ENCODE measurements around the gene NBL1.
A peak's percentile ranks its signal among the peaks of the same experiment; 100 is the strongest.

Gene NBL1

GRCh38 chr1:19676438-19676922, 32.4 kb downstream of the NBL1 start:
- DNase-seq, result no peak

GRCh38 chr1:19678493-19678892, 34.4 kb downstream of the NBL1 start:
- DNase-seq, result peak; percentile 92

DNA sequence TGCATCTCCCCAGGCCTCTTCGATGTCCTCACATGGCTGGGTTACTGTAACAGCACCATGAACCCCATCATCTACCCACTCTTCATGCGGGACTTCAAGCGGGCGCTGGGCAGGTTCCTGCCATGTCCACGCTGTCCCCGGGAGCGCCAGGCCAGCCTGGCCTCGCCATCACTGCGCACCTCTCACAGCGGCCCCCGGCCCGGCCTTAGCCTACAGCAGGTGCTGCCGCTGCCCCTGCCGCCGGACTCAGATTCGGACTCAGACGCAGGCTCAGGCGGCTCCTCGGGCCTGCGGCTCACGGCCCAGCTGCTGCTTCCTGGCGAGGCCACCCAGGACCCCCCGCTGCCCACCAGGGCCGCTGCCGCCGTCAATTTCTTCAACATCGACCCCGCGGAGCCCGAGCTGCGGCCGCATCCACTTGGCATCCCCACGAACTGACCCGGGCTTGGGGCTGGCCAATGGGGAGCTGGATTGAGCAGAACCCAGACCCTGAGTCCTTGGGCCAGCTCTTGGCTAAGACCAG, 34.9 kb downstream of the NBL1 start:
- DNase-seq, result no peak

DNA sequence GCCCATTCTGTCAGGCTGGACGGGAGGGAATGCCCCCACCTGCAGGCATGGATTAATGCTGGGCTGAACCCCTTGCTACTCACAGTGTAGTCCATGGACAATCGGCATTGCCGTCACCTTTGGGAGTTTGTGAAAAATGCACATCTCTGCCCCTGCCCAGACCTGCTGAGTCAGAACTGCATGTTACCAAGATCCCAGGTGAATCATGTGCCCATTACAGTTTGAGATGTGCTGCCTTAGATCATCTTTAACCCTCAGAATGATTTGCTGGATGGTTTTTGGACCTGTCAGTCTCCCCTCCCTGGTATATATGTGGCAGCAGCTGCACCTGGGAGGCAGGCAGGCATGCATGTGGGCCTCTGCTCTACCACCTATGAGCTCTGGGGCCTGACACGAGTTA, 35.6 kb downstream of the NBL1 start:
- no peak for DNase-seq

DNA sequence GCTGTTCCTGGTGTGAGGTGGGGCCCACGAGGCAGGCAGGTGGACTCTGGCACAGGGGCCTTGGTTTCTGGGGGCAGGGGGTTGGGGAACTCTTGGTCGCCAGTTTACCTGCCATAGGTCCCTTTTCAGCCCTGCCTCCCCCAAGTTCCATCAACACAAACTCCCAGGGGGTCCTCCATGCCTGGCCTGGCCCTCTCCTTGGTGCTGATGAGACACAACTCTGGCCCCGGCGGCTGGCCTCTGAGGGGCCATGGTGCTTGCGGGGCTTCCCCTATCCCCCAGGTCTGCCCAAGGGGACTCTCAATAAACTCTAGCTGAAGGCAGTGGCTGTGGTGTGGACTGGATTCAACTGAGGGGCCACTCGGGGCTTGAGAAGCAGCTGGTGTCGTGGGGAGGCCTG, 36.5 kb downstream of the NBL1 start:
- no peak for DNase-seq

DNA sequence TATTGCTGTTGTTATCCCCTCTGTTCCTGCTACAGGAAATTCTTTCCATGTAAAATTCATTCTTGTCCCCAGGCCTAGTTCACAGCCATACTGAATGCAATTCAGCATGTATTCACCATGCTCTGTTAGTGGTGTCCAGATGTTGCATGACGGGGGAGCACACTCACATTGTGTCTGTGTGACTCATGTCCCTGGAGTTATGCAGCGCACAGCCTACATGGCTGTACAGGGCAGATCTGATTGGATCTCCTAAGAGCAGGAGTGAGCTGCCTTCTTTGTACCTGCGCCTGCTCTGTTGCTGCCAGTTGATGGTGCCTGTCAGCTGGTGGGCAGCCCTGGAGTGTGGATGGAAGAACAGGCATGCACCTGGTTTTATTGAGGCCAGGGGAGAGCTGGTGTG, 38.1 kb downstream of the NBL1 start:
- no peak for DNase-seq

DNA sequence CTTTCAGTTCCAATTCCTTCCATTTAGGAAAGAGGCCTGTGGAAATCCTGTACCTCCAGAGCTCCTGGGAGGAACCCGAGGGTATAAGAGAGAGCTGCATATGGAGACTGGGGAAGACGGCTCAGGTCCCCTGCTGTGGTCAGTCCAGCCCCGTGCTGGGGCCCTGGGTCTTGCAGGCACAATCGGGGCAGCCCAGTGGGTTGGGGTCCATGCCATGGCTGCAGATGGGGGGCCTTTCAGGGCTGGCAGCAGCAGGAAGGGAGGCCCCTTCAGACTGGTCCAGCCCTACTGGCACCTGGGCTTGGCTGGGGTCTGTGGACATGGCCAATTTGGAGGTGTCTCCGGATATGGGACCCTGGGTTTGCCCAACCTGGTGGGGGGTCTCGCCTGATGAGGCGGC, 38.8 kb downstream of the NBL1 start:
- no peak for DNase-seq

GRCh38 chr1:19683351-19683750, 39.2 kb downstream of the NBL1 start:
- no peak for DNase-seq

DNA sequence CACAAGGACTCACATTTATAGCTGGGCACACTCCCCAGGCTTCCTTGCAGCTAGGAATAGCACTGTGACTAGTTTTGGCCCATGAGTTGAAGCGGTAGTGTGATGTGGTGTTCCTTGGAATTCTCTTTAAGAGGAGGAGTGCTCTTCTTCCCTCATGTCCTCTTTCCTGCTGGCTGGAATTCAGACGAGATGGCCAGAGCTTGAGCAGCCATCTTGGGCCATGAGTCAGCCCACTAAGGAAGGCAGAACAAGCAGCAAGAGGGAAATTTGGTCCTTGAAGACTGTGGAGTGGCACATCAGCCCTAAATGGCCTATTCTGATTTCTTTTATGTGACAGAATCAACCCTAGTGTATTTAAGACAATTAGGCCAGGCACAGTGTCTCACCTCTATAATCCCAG, 40.6 kb downstream of the NBL1 start:
- no peak for DNase-seq

DNA sequence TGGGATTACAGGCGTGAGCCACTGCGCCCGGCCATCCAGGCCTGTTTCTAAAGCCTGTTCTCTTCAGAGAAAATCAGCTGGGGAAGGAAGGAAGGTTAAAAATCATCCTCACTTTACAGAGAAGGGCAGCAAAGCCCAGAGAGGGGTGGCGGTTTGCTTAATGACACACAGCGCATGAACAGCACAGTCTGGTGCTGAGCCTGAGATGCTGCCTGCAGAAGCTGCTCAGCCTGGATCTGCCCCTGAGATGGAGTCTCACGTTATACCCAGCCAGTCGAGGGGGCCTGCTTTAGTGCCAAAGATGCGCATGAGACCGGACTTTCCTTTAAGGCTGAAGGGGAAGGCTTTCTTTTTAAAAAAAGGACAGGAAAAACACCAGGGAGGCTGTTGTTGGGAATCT, 41.9 kb downstream of the NBL1 start:
- DNase-seq, result no peak

DNA sequence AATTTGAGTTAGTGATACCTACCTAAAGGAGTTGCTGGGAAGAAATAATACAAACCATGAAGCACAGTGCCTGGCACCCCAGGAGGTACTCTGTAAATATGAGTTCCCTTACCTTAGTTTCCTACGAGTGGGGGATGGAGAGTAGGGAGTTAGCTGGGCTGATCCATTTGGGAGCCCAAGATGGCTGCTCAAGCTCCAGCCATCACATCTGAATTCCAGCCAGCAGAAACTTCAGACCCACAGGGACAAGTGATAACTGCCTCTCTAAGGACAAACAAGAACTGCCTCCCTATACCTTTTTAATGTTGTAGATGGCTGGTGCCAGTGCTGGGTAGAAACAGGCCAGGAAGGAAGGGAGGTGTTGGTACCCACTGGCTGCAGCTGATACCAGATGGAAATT, 43.3 kb downstream of the NBL1 start:
- no peak for DNase-seq

GRCh38 chr1:19688041-19688842, 44.1 kb downstream of the NBL1 start:
- DNase-seq, result no peak

DNA sequence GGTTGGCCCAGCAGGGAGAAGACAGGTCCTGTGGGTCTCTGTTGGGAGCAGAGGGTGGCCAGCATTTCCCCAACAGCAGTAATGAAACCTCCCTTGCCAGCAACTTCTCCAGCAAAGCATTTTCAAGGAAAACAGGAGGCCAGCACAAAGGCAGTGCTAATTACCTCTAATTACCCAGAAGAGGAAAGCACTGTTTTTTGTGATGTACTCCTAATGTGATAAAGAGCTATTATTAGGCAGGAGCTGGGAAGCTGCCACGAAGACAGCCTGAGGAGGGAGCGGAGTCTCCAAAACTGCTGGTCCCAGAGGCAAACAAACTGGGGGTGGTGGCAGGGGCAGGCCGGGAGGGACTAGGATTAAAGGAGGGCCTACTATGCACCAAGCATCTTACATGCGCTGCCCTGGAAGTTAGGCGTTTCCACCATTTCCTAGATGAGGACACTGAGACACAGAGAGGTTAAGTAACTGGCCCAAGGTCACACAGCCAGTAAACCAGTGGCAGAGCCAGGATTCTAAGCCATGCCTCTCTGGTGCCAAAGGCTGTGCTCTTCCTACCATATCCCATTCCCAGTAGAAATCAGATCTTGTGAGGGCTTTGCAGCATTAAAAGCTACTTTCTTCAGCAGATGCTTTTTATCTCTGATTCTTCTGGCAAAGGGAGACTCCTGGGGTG, 45.1 kb downstream of the NBL1 start:
- DNase-seq, result peak; percentile 62

DNA sequence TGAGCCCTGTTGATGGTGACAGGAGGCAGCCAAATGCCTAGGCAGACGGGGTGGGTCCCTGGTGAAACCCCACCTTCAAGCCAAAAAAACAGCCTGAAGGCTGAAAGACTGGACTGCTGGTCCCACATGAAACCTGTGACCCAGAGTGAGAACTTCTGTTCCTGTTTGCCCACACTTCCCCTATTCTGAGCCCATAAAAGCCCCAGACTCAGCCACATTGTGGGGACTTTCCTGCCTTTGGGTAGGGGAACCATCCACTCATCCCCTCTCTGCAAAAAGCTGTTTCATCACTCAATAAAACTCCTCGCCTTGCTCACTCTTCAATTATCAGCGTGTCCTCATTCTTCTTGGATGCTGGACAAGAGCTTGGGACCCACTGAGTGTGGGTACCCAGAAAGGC, 45.7 kb downstream of the NBL1 start:
- no peak for DNase-seq

DNA sequence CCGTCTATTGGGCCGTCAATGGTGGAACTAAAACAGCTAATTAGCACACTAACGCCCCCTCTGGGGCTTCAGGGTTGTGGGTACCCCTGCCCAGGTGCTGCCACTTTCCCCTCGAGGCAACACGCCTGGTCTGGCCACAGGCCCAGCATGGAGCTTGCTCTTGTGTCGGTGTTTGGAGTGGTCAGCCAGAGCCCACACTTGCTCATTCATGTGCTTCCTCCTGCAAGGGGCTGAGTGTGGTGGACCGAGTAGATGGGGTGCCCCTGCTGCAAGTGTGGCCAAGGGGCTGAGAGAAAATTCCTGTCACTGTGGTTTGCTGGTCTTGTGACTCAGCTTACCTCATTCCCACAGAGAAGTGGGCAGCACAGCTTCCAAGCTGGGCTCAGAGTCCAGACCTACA, 46.2 kb downstream of the NBL1 start:
- DNase-seq, result no peak

DNA sequence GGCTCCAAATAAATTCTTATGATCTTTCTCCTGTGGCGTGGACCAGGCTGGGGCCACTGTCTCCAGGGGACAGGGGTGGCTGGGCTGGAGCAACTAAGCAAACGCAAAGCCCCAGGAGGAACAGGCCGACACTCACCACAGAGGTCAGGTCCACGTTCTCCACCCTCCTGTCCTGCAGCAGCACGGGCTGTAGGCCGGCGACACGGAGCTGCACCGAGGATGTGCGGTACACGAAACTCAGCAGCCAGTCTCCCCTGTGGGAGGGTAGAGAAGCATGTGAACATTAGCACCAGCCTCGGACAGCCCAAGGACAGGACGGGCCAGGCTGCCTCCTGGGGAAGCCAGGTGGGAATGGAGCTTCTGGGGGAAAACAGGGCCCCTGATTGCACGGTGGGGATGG, 50.2 kb downstream of the NBL1 start:
- no peak for DNase-seq

GRCh38 chr1:19695772-19696171, 51.7 kb downstream of the NBL1 start:
- DNase-seq, result no peak

DNA sequence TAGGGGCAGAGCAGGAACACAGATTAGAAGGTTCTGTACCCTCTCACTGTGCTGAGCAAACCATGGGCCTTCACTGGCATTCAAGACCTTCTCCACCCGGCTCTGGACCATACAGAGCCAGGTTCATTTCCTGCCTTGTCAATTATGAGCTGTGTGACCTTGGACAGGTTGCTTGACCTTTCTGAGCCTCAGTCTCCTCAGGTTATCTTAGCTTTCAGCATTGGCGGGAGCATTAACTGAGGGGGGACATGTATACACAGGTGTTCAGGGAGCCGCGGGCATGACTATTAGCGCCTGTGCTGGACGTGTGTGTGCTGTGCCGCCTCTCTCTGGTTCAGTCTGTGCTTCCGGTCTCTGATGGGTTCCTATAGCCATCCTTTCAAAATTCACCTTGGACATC, 52.7 kb downstream of the NBL1 start:
- DNase-seq, result no peak

- no peak for DNase-seq
Observed at GRCh38 chr1:19698181-19698580, 54.1 kb downstream of the NBL1 start.

- no peak for DNase-seq
Observed at GRCh38 chr1:19700079-19700777, 56.1 kb downstream of the NBL1 start.

DNA sequence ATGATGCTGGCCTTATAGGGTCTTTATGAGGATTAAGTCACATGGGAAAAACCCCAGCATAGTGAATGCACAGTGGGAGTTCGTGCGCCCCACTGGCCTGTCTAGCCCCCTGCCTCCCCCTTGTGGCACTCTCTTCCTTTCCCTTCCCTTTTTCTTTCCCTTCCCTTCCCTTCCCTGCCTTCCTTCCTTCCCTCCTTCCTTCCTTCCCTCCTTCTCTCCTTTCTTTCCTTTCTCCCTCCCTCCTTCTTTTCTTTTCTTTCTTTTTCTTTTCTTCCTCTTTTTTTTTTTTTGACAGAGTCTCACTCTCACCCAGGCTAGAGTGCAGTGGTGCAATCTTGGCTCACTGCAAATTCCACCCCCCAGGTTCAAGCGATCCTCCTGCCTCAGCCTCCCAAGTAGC, 59.2 kb downstream of the NBL1 start:
- no peak for DNase-seq

GRCh38 chr1:19704247-19705113, 60.4 kb downstream of the NBL1 start:
- DNase-seq, result peak; percentile 46

GRCh38 chr1:19705464-19705863, 61.4 kb downstream of the NBL1 start:
- DNase-seq, result no peak

All from NCI-H146 (cell line).